HepG2 (cell line): Measurements from ENCODE around the gene MYLK3. TPM values are rescaled to one million over a fixed set of nuclear protein-coding genes. Genes with fewer than 3 reads are reported as not detected.

Experiments
- ATAC-seq: fragments of 200-7000 bp; cut with Tn5 transposase; 3 replicates; pipeline ENCODE4 v1.9.1; 2020; ENCODE audit warnings: mild to moderate bottlenecking, moderate library complexity
- BruUV-seq: library from RNA; stranded (reverse); fragments of 400-500 nt; replicated peaks from 2 replicates; lab custom pipeline; 2021; lab: Mats Ljungman, UMichigan
- CTCF ChIA-PET: fragments of 300-600 bp; formaldehyde crosslinking; extraction: SDS; loops from one replicate; lab custom pipeline; 2021; ENCODE audit warnings: low total read pairs, inconsistent platforms, low intra/inter-chr PET ratio; lab: Yijun Ruan, JAX
- POLR2A ChIA-PET: fragments of 350-600 bp; sonication (Branson Sonifier 250); formaldehyde crosslinking; loops from one replicate; lab custom pipeline; 2020; ENCODE audit warnings: antibody characterized with exemption, inconsistent platforms; lab: Yijun Ruan, JAX
- DNase-seq: peaks from one replicate; pipeline ENCODE4 v3.0.0-alpha.2; 2015; ENCODE audit warnings: low spot score
- FAIRE-seq: peaks from 3 replicates; lab custom pipeline; 2011; peaks lifted over from hg19 to GRCh38; lab: Jason Lieb, UNC
- H2AFZ ChIP-seq: one replicate; pipeline ENCODE4 v1.6.1; 2011; ENCODE audit warnings: low read length, inconsistent platforms
- H3K27ac ChIP-seq: fragments of 300-600 bp; 3 replicates; pipeline ENCODE4 v1.8.0; 2011; ENCODE audit warnings: mixed run types, mild to moderate bottlenecking, mixed read lengths, low read length, inconsistent platforms; ENCODE audit not compliant: insufficient read depth; ENCODE audit errors: extremely low read length
- H3K27me3 ChIP-seq, 2 experiments: fragments of 200-600 bp in 1 of 2; 2 replicates in 1 of 2; 3 replicates in 1 of 2; pipeline versions ENCODE4 v1.6.0 to v1.8.0; 2011; ENCODE audit warnings: low read length in 2 of 2, mild to moderate bottlenecking in 2 of 2, moderate library complexity in 2 of 2, inconsistent platforms in 1 of 2; ENCODE audit not compliant: insufficient read depth in 2 of 2, control insufficient read depth in 1 of 2
- H3K36me3 ChIP-seq, 2 experiments: fragments of 200-600 bp in 1 of 2; replicated peaks in 1 of 2; 2 replicates in 1 of 2; 3 replicates in 1 of 2; pipeline versions ENCODE4 v1.5.1 to v1.8.0; 2011; ENCODE audit warnings: low read length in 2 of 2, inconsistent platforms in 1 of 2; ENCODE audit not compliant: insufficient read depth in 2 of 2, control insufficient read depth in 1 of 2
- H3K4me1 ChIP-seq: 2 replicates; pipeline ENCODE4 v1.5.1; 2012; ENCODE audit warnings: low read length, inconsistent platforms; ENCODE audit not compliant: insufficient read depth
- H3K4me2 ChIP-seq: 2 replicates; pipeline ENCODE4 v1.6.0; 2011; ENCODE audit warnings: low read depth, low read length, inconsistent platforms
- H3K4me3 ChIP-seq, 3 experiments: fragments of 200-600 bp in 1 of 3; sonication (generic), shearing (Covaris generic) in 1 of 3; replicated peaks in 1 of 3; 2 replicates each; pipeline ENCODE4 v1.5.1; 2011 to 2016; ENCODE audit warnings: low read length in 3 of 3, inconsistent platforms in 2 of 3, low read depth in 2 of 3, mild to moderate bottlenecking in 2 of 3, control low read depth in 1 of 3, mixed read lengths in 1 of 3; ENCODE audit not compliant: insufficient read depth in 1 of 3
- H3K79me2 ChIP-seq: one replicate; pipeline ENCODE4 v1.6.1; 2011; ENCODE audit warnings: low read length, inconsistent platforms; ENCODE audit not compliant: insufficient read depth
- H3K9ac ChIP-seq: 2 replicates; pipeline ENCODE4 v1.6.0; 2011; ENCODE audit warnings: mild to moderate bottlenecking, low read depth, low read length, inconsistent platforms; ENCODE audit not compliant: insufficient read depth
- H3K9me3 ChIP-seq: 2 replicates; pipeline ENCODE4 v1.5.1; 2012; ENCODE audit warnings: mild to moderate bottlenecking, low read length
- H4K20me1 ChIP-seq: 2 replicates; pipeline ENCODE4 v1.6.0; 2011; ENCODE audit warnings: inconsistent platforms, mild to moderate bottlenecking, low read length, moderate library complexity; ENCODE audit not compliant: insufficient read depth
- CREM ChIP-seq, 2 experiments: sonication (generic) in 1 of 2; formaldehyde crosslinking in 1 of 2; IDR thresholded peaks; 2 replicates each; pipeline versions ENCODE4 v1.4.0 to v1.6.1; 2016 to 2020; ENCODE audit warnings: antibody characterized with exemption in 1 of 2, mild to moderate bottlenecking in 1 of 2, missing genetic modification reagents in 1 of 2
- HHEX ChIP-seq: IDR thresholded peaks from 2 replicates; pipeline ENCODE4 v1.6.1; 2016; ENCODE audit warnings: control low read depth
- ZBTB1 ChIP-seq: sonication (generic); formaldehyde crosslinking; IDR thresholded peaks from 2 replicates; pipeline ENCODE4 v1.4.0; 2020; ENCODE audit warnings: missing genetic modification reagents, borderline replicate concordance
- WGBS: methylation state at CpG from one replicate; pipeline ENCODE4 v1.1.6; 2017; ENCODE audit warnings: low lambda C conversion rate; 5-methylcytosine and 5-hydroxymethylcytosine counted together
- in situ Hi-C: cut with HindIII; loops from 2 replicates; pipeline ENCODE4 v1.10.0; 2017; ENCODE audit warnings: low pct_unique_long_range_greater_than_20kb; ENCODE audit not compliant: extremely low pct_ligation_motif_present
- intact Hi-C: fragments of 100-400 bp; cut with micrococcal nuclease; formaldehyde crosslinking; loops from one replicate; pipeline ENCODE4 v1.10.0; 2022; ENCODE audit not compliant: unreplicated experiment
- polyA plus RNA-seq, 8 experiments: library from polyadenylated mRNA; depleted of rRNA in 3 of 8; stranded (reverse) in 7 of 8; unstranded in 1 of 8; fragments of >200 nt; fragmentation: Illumina TruSeq in 4 of 8; extraction: Trizol in 4 of 8; gene quantifications; 2 replicates each; pipeline versions ENCODE4 v1.2.1 to v1.2.3, GENCODE V29; 2011 to 2016; ENCODE audit warnings: low read depth in 4 of 8, missing spikeins in 1 of 8, mixed read lengths in 1 of 8; ENCODE audit not compliant: insufficient read depth in 1 of 8
- total RNA-seq, 5 experiments: library from RNA; depleted of rRNA; stranded (reverse); fragments of >200 nt; fragmentation: Illumina TruSeq; extraction: Trizol; gene quantifications; 2 replicates each; pipeline ENCODE4 v1.2.3, GENCODE V29; 2016; ENCODE audit warnings: low read depth in 1 of 5
- TF ChIP-seq, protein P1 (sequence below): sonication (generic); formaldehyde crosslinking; IDR thresholded peaks from 2 replicates; pipeline ENCODE4 v1.8.1; 2023; ENCODE audit warnings: mild to moderate bottlenecking, inconsistent platforms, moderate library complexity, missing genetic modification reagents, borderline replicate concordance
- TF ChIP-seq, protein P2 (sequence below): sonication (generic); formaldehyde crosslinking; IDR thresholded peaks from 2 replicates; pipeline ENCODE4 v1.4.0; 2020; ENCODE audit warnings: mild to moderate bottlenecking, missing genetic modification reagents
- TF ChIP-seq, protein P3 (sequence below), 2 experiments: IDR thresholded peaks; 2 replicates each; pipeline ENCODE4 v1.6.1; 2011 to 2012; ENCODE audit warnings: low read length in 2 of 2, borderline replicate concordance in 1 of 2, low read depth in 1 of 2, mild to moderate bottlenecking in 1 of 2, moderate library complexity in 1 of 2
- TF ChIP-seq, protein P4 (sequence below): sonication (generic); formaldehyde crosslinking; conservative IDR thresholded peaks from 2 replicates; pipeline ENCODE4 v1.4.0; 2020; ENCODE audit warnings: mild to moderate bottlenecking, missing genetic modification reagents, moderate library complexity
- TF ChIP-seq, protein P5 (sequence below): sonication (generic); formaldehyde crosslinking; IDR thresholded peaks from 2 replicates; pipeline ENCODE4 v1.5.1; 2020; ENCODE audit warnings: missing genetic modification reagents, mild to moderate bottlenecking, borderline replicate concordance

The MYLK3 gene
- total and polyA plus RNA-seq, 2 of the 13 experiments (the other 11 are each of a cell fraction or from before 2014, with no cell fraction given): 0.04 to 0.18 TPM

DNA sequence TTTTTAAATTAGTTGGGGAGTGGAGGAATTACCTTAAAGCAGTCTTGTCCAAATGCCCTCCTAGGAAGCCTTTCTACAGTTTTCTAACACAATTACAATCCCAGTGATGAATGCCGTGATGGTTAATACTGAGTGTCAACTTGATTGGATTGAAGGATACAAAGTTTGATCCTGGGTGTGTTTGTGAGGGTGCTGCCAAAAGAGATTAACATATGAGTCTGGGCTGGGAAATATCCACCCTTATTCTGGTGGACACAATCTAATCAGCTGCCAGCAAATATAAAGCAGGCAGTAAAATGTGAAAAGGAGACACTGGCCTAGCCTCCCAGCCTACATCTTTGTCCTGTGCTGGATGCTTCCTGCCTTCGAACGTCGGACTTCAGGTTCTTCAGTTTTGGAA, 46.5 kb downstream of the MYLK3 start:
- intact Hi-C loops: no loop called here
- no peaks in the 10 kb centered on the region for H3K79me2 ChIP-seq

More for the DNA sequence above, 46.5 kb downstream of the MYLK3 start:
- peaks cover 4% of the 10 kb centered on the region for H3K4me1 ChIP-seq
- no peak for FAIRE-seq
- H3K9ac ChIP-seq: no peak overlapping the region
- H3K36me3 ChIP-seq: peaks cover 7 to 15% of the 10 kb centered on the region in 2 experiments; a peak in 4 of 5 replicates
- ATAC-seq: no peak
- in situ Hi-C loops: no loop called here
- ChIA-PET CTCF (no interaction called here), POLR2A (no interaction called here)
- DNase-seq: no peak
- no peak overlapping the region for H3K27ac ChIP-seq
- no TSS peak for BruUV-seq
- H3K4me3 ChIP-seq: no peak overlapping the region
- 96% methylated on average over 4 of the region's 4 CpGs for WGBS
- H4K20me1 ChIP-seq: no peaks in the 10 kb centered on the region
- H3K27me3 ChIP-seq: no peaks in the 10 kb centered on the region
- TF ChIP-seq, protein P1, sequence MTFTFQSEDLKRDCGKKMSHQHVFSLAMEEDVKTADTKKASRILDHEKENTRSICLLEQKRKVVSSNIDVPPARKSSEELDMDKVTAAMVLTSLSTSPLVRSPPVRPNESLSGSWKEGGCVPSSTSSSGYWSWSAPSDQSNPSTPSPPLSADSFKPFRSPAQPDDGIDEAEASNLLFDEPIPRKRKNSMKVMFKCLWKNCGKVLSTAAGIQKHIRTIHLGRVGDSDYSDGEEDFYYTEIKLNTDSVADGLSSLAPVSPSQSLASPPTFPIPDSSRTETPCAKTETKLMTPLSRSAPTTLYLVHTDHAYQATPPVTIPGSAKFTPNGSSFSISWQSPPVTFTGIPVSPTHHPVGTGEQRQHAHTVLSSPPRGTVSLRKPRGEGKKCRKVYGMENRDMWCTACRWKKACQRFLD (CRISPR knock-in tag): no peak
- TF ChIP-seq, protein P2, sequence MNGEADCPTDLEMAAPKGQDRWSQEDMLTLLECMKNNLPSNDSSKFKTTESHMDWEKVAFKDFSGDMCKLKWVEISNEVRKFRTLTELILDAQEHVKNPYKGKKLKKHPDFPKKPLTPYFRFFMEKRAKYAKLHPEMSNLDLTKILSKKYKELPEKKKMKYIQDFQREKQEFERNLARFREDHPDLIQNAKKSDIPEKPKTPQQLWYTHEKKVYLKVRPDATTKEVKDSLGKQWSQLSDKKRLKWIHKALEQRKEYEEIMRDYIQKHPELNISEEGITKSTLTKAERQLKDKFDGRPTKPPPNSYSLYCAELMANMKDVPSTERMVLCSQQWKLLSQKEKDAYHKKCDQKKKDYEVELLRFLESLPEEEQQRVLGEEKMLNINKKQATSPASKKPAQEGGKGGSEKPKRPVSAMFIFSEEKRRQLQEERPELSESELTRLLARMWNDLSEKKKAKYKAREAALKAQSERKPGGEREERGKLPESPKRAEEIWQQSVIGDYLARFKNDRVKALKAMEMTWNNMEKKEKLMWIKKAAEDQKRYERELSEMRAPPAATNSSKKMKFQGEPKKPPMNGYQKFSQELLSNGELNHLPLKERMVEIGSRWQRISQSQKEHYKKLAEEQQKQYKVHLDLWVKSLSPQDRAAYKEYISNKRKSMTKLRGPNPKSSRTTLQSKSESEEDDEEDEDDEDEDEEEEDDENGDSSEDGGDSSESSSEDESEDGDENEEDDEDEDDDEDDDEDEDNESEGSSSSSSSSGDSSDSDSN (CRISPR knock-in tag): no peak
- TF ChIP-seq CREM (IDR thresholded peaks at IDR 0.05): no peak
- TF ChIP-seq CREM (CRISPR knock-in tag; IDR thresholded peaks at IDR 0.05): no peak
- TF ChIP-seq, protein P3, sequence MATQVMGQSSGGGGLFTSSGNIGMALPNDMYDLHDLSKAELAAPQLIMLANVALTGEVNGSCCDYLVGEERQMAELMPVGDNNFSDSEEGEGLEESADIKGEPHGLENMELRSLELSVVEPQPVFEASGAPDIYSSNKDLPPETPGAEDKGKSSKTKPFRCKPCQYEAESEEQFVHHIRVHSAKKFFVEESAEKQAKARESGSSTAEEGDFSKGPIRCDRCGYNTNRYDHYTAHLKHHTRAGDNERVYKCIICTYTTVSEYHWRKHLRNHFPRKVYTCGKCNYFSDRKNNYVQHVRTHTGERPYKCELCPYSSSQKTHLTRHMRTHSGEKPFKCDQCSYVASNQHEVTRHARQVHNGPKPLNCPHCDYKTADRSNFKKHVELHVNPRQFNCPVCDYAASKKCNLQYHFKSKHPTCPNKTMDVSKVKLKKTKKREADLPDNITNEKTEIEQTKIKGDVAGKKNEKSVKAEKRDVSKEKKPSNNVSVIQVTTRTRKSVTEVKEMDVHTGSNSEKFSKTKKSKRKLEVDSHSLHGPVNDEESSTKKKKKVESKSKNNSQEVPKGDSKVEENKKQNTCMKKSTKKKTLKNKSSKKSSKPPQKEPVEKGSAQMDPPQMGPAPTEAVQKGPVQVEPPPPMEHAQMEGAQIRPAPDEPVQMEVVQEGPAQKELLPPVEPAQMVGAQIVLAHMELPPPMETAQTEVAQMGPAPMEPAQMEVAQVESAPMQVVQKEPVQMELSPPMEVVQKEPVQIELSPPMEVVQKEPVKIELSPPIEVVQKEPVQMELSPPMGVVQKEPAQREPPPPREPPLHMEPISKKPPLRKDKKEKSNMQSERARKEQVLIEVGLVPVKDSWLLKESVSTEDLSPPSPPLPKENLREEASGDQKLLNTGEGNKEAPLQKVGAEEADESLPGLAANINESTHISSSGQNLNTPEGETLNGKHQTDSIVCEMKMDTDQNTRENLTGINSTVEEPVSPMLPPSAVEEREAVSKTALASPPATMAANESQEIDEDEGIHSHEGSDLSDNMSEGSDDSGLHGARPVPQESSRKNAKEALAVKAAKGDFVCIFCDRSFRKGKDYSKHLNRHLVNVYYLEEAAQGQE (IDR thresholded peaks at IDR 0.05; ENCODE audit: borderline replicate concordance in 1 of 2, low read depth in 1 of 2, low read length in 2 of 2): no peak
- TF ChIP-seq, protein P4, sequence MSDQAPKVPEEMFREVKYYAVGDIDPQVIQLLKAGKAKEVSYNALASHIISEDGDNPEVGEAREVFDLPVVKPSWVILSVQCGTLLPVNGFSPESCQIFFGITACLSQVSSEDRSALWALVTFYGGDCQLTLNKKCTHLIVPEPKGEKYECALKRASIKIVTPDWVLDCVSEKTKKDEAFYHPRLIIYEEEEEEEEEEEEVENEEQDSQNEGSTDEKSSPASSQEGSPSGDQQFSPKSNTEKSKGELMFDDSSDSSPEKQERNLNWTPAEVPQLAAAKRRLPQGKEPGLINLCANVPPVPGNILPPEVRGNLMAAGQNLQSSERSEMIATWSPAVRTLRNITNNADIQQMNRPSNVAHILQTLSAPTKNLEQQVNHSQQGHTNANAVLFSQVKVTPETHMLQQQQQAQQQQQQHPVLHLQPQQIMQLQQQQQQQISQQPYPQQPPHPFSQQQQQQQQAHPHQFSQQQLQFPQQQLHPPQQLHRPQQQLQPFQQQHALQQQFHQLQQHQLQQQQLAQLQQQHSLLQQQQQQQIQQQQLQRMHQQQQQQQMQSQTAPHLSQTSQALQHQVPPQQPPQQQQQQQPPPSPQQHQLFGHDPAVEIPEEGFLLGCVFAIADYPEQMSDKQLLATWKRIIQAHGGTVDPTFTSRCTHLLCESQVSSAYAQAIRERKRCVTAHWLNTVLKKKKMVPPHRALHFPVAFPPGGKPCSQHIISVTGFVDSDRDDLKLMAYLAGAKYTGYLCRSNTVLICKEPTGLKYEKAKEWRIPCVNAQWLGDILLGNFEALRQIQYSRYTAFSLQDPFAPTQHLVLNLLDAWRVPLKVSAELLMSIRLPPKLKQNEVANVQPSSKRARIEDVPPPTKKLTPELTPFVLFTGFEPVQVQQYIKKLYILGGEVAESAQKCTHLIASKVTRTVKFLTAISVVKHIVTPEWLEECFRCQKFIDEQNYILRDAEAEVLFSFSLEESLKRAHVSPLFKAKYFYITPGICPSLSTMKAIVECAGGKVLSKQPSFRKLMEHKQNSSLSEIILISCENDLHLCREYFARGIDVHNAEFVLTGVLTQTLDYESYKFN: no peak
- TF ChIP-seq ZBTB1 (CRISPR knock-in tag): no peak
- no peak for TF ChIP-seq HHEX
- TF ChIP-seq, protein P5, sequence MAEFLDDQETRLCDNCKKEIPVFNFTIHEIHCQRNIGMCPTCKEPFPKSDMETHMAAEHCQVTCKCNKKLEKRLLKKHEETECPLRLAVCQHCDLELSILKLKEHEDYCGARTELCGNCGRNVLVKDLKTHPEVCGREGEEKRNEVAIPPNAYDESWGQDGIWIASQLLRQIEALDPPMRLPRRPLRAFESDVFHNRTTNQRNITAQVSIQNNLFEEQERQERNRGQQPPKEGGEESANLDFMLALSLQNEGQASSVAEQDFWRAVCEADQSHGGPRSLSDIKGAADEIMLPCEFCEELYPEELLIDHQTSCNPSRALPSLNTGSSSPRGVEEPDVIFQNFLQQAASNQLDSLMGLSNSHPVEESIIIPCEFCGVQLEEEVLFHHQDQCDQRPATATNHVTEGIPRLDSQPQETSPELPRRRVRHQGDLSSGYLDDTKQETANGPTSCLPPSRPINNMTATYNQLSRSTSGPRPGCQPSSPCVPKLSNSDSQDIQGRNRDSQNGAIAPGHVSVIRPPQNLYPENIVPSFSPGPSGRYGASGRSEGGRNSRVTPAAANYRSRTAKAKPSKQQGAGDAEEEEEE (CRISPR knock-in tag): no peak
- no peak overlapping the region for H3K4me2 ChIP-seq
- H3K9me3 ChIP-seq: no peaks in the 10 kb centered on the region
- H2AFZ ChIP-seq: no peak overlapping the region
